ENCODE measurements around the gene FAM78B. TPM values are rescaled to one million over a fixed set of nuclear protein-coding genes. Genes with fewer than 3 reads are reported as not detected.

FAM78B gene
- total RNA-seq, 1 donor from 2014 or later: 1.7 TPM

DNA sequence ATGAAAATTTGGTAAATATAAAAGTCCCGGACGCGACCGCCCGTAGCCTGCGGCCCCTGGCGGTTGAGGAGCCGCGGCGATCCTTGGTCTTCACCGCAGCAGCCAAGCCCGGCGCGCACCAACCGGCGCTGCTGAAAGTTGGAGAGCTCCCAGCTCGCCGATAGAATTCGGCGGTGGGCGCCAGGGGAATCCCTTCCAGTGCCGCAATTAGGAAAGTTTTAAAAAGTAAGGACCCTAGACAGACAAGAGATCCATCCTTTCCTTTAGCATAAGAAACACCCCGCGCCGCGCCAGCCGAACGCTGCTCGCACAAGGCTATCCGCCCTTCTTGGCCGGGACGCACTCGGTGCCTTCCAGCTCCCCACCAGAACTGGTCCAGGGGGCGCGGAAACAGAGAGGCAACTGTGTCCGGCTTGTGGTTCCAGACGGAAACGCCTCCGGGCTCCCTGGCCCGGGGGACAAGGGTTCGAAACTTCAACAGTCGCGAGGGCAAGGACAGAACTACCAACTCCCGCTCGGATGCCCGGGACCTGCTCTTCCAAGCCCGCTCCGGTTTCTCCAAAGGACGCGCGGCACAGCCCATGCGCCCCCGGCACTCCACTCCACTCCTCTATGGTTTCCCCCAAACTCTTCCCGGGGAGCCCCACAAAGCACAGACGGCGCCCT, 1.7 kb downstream of the FAM78B start:
- no peak for DNase-seq (ENCODE audit: low spot score)

DNA sequence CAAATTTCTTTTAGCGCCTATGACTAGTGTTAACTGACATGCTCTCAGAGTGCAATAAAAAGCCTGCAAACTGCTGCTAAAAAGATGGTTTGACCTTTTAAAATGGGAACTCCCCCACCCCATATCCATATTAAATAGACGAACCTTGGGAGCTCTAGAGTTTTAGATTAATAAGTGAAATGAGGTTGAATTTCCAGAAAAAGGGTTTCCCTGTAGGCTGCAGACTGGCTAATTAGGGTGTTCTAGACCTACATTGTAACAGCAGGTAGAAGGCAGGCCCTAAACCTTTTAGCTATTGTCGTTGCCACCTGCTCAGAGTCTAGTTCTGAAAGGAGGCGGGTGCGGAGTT, 2.2 kb downstream of the FAM78B start:
- no peak for DNase-seq (ENCODE audit: low spot score)

DNA sequence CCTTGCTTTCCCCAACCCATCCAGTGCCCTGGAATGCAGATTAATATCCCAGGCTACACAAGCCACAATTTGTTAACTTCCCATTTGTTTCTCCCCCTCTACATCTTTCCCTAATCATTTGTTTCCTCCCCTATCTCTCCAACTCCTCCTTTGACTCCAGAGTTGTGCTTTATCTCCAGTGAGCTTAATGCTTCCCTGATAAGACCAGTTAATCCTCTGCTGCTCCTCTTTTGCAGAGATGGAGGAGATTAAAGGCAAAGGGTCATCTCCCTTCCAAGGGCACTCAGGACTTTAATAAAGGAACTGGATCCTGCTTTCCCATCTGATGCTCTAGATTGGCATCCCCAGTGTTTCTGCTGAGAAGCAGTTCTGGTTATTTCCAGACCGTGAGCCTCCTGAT, 7.1 kb downstream of the FAM78B start:
- DNase-seq (ENCODE audit: low spot score): no peak

DNA sequence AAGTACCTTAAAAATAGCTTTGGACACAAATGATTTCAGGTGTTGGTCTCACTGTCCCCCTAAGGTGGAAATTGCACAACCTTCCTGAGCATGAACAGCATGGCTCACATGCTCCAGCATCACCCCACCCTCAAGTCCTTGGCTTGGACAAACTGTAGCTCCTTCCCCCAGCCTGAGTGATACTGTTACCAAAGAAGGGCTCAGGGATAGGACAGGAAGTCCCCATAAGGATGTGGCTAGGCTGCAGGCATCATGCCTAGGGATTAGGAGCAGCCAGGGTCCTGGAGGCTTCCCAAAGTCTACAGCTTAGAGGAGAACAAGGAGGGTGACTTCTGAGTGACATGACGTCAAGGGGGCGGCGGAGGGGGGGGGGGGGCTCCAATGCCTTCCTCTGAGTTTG, 10.1 kb downstream of the FAM78B start:
- DNase-seq (ENCODE audit: low spot score): no peak

DNA sequence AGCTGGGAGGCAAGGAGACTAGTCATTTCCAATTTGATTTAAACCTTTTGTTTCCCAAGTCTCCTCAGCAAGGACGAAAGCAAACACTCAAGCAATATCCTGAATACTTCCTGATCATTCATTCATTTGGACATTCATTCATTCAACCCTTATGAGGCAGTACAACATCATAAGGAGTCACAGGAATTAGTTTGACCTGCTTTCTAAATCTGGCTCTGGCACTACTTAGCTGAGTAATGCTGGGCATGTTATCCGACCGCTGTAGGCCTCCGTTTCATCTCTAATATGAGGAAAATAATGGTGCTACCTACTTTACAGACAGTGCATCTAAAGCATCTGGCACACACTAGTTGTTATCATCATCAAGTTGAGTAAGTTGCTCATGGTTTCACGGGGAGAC, 11.7 kb downstream of the FAM78B start:
- no peak for DNase-seq (ENCODE audit: low spot score)

DNA sequence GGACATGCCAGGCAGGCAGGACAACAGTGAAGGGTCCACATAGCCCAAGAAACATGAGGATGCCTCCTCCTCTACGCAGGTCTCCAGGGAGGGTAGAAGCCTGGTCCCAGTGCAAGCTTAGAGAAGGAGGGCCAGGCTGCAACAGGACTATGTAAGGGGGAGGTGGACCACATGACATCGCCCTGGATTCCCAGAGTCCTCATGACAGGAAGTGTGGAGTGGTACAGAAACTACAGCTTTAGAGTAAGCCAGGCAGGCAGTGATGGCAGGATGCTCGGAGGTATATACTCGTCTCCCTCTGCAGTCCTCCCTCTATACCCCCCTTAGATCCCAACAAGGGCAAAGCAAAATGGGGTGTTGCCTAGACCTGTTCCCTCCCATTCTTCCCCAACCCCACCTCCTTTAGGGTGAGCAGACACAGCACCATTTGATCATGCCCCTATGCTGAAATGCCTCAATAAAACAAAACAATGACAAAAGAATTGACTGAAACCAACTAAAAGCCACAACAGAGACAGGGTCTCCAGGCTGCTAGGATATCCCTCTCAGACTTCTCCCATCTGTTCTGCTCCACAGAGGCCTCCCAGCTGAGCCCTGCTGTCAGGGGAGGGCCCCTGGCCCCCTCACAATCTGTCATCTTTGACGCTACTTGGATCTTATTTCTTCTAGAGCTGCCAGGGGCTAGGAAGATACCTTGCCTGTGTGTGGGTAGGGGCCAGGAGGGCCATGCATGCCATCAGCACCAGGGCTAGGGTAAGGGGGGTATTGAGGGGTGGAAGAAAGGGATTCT, 13.1 kb downstream of the FAM78B start:
- no peak for DNase-seq (ENCODE audit: low spot score)

DNA sequence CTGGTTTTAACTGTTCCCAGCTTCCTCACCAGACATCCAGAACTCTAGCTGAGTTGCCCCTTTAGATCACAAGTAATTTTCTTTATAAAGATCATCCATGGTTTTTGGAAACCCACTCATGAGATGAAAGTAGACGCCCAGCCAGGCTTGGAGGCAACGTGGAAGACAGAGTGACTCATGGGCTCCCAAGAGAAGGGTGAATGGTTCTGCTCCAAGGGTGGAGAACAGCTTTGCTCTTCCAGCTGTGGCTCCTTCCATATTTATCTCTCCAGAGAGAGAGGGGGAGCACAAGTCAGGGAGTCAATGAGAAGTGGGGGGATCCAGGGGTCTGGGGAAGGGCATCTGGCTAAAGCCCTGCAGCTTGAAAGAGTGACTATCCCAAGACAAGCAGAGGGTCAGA, 13.8 kb downstream of the FAM78B start:
- DNase-seq (ENCODE audit: low spot score): no peak

DNA sequence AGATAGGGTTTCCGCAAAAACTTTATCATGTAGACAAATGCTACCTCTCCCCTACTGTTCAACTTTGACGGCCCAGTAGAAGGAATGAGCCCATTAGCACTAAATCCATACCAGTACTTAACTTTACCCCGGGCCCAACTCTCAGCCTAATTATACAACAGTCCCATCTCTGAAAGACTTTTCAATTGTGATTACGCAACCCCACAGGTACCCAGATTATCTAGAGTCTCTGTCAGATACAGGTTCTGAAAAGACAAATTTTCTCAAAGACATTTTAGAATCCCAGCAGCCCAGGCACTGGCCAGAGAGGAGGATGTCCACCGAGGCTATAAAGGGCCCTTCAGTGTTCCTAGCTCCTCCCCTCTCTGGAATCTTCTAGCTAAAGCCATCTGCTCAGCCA, 15.0 kb downstream of the FAM78B start:
- DNase-seq (ENCODE audit: low spot score): no peak

DNA sequence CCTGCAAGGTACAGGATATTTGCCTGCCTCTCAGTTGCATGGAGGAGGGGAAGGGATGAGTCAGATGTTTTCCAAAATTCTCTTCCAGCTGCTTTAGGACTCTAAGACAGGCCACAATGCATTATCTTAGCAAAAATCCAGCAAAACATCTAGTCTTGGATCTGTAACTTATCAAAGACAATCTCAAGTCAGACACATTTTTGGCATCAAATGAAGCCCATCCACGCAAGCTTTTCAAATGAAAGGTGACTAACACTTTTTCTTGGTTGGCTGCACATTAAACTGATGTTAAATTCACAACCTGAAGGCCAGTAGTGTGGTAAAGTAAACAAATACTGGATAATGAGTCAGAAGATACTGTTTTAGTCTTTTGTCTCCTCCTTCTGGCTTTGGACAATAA, 21.3 kb downstream of the FAM78B start:
- DNase-seq (ENCODE audit: low spot score): no peak

DNA sequence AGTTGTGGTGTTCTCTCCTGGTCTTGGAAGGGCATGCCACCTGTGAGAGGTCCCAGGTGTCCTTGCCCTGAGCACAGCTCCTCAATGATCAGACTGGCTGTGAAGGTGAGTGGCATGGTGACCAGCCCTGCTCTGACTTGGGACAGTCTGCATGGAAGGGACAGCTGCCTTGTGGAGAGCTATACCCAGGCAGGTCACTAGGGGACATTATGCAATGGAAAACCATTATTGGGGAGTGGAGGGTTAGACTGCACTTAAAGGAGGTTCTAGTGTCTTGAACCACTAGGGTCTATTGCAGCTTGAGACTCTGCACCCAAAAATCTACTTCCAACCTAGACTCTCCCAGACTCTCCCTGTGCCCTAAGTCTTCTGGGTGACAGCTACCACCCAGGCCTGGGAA, 24.8 kb downstream of the FAM78B start:
- DNase-seq (ENCODE audit: low spot score): no peak

DNA sequence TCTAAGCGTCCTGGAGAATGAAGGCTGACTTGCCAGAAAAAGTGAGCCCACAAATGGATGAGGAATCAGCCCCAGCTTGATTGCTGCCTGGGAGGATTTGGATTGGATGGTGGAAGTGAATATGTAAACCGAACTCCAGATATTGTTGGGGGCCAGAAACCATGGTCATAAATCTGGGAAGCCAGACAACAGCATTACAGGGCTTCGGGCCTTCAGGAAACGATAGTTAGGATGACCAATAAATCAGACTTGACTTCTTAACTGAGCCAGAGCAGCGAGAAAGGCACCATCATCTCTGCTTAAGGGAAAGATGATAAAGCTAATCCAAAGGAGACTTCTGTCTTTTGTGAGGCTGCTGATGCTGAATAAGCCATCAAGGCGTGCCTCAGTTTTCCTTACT, 26.6 kb downstream of the FAM78B start:
- no peak for DNase-seq (ENCODE audit: low spot score)

DNA sequence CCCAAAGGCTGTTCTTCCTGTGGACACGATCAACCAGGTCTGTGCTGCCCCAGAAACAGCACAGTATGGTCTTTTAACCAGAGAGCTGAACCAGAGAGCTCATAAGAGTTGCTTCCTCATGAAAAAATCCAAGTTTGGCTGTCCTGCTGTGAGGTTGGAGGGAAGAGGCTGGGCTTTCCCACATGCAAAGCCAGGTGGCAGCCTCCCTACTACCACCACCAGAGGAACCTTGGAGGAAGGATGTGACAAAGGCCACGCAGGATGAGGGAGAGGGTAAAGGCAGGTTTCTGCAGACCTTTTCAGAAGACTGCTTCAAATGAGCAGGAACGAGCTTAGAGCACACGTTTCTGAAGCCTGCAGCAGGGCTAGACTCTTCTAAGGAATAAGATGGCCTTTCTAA, 27.1 kb downstream of the FAM78B start:
- DNase-seq (ENCODE audit: low spot score): no peak

DNA sequence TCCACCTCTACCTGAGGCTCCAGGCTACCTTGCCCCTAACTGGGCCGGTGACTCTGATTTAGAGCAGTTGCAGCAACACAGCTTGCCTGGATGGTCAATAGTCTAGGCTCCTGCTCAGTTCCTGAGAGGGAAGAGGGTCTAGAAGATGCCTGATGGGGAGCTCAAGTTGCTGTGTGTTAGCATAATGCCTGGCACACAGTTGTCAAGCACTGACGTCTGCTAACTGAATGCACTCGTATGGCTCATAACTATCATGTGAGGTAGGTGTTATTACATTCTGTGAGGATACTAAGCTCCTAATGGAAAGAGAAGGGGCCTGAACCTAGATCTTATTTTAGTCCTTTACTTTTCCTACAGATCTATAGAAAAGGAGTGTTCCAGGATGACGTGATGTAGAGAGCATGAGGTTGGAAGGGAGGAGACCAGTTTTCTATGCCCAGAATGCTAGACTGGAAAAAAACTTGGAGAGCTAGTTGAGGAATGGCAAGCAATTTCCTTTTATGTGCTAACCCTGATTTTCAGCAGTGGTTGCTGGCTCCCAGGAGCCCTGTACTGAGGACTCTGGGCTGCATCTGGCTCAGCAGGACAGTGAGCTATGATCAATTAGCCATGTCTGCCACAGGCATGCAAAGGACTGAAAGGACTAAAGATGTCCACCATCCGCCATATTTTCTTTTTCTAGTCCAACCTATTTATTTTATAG, 30.0 kb downstream of the FAM78B start:
- no peak for DNase-seq (ENCODE audit: low spot score)

DNA sequence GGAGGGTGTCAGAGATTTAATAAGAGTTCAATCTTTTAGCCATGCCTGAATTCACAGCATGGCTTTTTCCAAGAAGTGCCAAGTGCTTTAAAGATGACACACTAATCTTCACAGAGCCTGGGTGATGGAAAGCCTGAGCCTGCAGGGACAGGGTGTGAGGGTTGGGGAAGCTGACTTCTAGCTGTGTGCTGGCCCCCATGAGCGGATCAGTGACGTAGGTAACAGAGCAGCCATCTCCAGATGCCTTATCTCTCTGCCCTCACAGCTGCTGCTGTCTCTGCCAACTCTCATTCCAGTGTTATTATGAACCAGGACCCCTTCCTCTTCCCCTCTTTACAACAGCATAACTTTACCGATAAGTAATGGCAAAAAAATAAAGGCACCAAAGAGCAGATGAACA, 30.6 kb downstream of the FAM78B start:
- DNase-seq (ENCODE audit: low spot score): no peak

DNA sequence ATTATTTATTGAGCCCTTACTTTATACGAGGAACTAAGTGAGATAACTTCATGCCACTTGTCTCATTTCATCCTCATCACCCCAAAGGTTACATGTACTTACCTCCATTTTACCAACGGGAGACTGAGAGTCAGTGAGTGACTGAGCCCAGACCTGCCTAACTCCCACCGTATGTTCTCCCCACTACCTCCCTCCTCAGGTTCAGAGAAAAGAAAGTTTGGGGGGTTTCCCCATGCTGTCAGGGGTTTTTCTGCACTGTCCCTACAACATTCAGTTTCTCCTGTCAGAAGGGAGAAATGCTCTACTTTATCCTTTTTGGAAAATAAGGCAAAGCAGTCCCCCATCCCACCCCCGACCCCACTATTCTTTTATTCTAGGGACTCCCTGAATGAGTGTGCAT, 32.9 kb downstream of the FAM78B start:
- no peak for DNase-seq (ENCODE audit: low spot score)

DNA sequence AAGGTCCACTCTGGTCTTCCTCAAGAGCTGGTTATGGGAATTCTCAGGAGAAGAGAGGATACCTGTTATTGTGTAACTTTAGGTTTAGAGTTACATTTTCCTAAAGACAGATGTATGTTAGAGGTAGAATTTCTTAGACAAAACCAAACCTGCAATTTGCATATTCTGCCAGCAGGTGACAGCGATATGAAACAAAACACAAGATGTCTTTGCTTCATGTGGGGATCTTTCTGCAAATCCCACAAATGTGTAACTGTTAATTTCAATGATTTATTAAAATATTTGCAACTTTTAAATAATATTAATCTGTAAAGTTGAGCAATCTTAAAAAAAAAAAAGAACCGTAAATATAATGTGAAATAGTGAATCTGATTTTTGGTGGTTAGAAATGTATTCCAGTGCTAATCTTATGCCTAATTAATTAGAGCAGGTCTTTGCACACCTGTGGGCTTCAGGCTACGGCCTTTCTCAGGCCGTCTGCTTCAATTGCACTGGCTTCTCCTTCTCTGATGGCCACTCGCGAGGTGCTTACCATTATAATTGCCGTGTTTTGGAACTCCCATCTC, 33.4 kb downstream of the FAM78B start:
- no peak for DNase-seq (ENCODE audit: low spot score)

DNA sequence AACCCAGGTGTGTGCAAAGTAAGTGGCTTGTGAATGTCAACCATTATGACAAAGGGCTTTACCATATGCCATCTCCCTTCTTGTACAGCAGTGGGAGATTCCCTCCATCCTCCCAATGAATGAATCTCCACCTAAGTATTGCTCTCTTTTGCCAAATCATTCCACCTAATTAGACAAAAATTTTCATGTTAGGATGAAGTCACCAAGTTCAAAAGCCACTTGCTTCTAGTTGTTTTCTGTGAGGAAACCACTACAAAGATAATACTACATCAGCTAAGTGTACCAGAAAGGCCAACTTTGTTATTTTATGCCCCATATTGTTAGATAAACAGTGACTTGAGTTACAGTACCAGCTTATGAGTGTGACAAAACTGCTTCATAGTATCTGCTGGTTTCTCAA, 34.3 kb downstream of the FAM78B start:
- no peak for DNase-seq (ENCODE audit: low spot score)

DNA sequence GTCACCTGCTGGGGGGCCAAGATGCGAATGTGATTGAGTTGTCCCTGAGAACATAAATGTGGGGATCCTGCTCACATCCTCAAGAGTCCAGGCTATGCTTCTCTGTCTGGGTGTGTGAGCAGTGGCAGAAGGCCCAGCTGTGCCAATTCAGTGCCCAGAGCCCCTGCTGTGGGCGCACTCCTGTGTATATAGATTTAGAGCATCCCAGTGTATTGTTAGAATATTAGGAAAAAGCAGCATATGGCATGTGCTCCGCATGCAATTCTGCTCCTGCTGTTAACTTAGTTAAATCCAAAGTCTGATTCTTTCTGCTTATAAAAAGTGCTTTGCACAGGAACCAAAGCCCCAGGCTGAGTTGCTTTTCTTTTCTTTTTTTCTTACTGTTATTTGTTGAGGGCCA, 37.8 kb downstream of the FAM78B start:
- no peak for DNase-seq (ENCODE audit: low spot score)

DNA sequence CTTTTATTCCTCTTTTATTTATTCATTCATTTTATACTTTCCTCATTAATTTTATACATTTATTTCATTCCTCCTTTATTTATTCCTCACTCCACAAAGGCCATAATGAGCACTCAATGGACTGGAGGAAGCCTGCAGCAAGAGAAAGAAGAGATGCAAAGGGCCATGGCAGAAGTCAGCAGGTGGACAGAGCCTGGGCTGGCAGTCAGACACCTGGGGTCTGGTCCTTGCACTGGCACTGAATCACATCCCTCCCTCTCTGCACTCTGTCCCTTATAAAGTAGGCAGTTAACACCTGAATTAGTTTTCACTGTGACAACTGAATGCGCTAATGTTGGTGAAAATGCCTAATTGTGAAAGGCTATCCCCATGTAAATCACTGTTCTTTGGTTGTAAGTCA, 38.6 kb downstream of the FAM78B start:
- DNase-seq (ENCODE audit: low spot score): no peak

DNA sequence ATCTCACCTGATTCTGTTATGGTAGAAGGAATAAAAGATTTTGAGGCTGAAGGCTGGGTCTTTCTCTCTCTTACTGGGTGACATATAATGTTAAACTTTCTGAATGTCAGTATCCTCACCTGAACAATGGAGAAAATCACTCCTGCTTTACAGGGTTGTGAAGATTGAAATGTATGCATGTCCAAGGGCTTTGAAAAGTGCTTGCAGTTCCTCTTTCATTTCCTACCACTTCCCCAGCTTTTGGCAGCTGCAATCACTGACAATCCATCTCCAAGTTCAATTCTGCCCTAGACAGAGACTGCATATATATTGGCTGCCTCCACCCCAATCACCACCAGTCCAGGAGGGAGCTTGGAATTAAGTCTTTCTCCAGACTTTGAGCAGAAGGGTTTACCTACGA, 39.8 kb downstream of the FAM78B start:
- DNase-seq (ENCODE audit: low spot score): no peak

DNA sequence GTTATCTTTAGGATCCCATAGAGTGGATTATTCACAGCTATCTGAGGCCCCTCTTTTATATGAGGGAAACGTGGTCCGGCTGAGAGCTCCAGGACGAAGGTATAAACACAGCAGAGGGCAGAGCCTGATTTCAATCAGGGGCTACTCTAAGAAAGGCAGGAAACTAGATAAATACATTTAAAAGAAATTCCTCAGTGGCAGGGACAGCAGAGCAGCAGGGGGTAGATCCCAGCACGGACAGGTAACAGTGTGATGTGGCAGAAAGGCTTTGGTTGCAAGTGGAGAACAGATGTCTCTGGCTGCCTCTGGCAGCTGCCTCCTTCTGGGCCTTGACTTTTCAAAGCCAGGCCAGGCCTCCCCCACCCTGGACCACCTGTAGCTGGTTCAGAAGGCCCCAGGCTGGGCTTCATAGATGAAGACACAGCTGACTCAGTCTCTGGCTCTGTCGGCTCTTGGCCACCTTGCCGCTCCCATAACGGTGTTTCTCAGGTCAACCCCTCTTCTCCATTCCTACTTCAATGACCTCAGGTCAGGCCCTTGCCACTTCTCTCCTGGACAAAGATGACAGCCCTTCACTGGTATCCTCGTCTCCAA, 43.8 kb downstream of the FAM78B start:
- DNase-seq (ENCODE audit: low spot score): no peak

DNA sequence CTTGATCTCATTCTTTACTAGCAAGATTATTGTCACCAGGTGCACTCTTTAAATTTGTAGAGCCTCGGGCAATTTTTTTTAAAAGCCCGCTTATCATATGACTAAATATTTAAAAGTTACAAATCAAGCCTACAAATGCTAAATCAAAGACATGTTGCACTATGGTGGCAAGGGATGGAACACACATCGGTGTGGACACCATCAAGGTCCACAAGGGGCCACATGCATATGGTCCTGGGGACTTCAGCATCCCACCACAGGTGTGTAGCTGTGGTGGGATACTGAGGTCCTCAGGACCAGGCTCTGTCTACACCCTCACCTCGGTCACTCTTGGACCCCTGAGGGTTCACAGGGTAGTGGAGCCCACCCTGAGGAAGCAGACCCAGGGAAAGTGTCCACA, 45.8 kb downstream of the FAM78B start:
- no peak for DNase-seq (ENCODE audit: low spot score)

Data from mesenteric fat pad (tissue), 1 donor.